GM18511 (cell line): ENCODE results near the gene TTF2.
A peak's percentile ranks its signal among the peaks of the same experiment; 100 is the strongest.

Source experiments
- ATAC-seq: cut with Tn5 transposase; IDR thresholded peaks from one replicate; pipeline ENCODE4 v1.9.1; 2021; ENCODE audit warnings: mild to moderate bottlenecking, moderate library complexity; ENCODE audit not compliant: unreplicated experiment

Gene TTF2

DNA sequence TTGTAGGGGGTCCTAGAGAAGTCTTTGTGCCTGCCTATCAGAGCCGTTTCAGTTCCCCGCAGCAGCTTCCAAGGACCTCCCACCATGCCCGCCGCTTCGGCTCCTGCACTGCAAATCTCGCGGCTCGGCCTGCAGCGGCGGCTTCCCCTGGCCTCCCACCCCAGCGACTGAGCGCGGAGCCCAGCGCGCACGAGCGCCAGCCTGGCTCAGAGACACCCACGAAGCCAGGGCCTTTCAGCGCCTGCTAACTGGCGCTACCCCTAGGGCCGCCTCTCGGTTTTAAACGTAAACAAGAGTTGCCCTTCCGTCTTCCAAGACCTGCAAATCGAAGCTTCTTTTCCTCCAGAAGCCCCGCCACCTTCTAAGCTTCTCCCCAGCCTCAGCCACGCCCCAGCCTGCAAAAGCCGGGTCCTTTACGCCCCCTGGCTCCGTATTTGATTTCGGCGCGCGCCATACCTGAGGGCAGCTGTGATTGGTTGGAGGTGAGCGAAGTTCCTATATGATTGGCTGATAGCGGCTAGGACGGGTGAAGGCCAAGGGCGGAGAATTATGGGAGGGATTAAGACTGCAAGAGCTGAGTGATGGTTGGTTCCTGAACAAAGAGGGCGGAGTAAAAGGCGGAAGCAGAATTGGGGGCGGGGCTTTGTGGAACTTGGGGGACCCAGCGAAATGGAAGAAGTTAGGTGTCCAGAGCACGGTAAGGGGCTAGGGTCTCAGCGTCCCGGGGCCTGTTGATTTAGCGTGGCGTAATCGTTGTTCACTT is at the start of gene TTF2:
Gene TTF2 (plus strand): TSS at position 649 of the 763 bp plus-strand sequence. CDS start 21 bp downstream, at position 670.
- ATAC-seq, result peak; percentile 95

- no peak for ATAC-seq
These were observed 48.8 kb upstream of the TTF2 start for GRCh38 chr1:117011334-117011733.

DNA sequence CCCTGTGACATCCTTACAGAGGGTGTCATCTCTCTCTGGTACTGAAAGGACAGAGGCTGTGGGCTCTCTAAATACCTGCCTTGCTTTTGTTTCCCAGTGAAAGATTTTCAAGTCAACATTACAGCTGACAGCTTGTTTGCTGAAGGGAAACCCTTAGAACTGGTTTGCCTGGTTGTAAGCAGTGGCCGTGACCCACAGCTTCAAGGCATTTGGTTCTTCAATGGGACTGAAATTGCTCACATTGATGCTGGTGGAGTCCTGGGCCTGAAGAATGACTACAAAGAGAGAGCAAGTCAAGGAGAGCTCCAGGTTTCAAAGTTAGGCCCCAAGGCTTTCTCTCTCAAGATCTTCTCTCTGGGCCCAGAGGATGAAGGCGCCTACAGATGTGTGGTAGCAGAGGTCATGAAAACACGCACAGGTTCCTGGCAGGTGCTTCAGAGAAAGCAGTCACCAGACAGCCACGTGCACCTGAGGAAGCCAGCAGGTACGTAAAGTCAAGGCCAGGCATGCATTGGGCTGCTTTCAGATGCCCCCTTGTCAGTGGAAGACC is 46.7 kb upstream of the TTF2 start:
- no peak for ATAC-seq

GRCh38 chr1:117014209-117014608 is 45.9 kb upstream of the TTF2 start:
- no peak for ATAC-seq

DNA sequence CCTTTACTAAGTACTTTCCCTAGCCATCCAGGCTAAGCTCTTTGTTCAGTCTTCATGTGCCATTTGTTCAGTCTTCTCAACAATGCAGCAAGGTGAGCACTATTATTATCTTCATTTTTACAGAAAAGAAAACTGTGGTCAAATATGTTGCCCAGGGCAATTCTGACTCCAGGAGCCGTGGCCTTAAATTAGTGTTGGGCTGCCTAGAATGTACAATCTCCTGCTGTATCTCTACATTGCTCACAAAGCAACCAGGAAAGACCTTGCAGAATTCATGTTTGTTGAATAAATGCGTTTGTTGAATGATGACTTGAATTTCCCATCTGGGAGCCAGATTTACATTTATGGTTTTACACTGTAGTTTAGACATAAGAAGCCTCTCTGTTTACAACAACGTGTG is 44.4 kb upstream of the TTF2 start:
- no peak for ATAC-seq

GRCh38 chr1:117017062-117017461 is 43.1 kb upstream of the TTF2 start:
- no peak for ATAC-seq

GRCh38 chr1:117017648-117018047 is 42.5 kb upstream of the TTF2 start:
- ATAC-seq, result no peak

DNA sequence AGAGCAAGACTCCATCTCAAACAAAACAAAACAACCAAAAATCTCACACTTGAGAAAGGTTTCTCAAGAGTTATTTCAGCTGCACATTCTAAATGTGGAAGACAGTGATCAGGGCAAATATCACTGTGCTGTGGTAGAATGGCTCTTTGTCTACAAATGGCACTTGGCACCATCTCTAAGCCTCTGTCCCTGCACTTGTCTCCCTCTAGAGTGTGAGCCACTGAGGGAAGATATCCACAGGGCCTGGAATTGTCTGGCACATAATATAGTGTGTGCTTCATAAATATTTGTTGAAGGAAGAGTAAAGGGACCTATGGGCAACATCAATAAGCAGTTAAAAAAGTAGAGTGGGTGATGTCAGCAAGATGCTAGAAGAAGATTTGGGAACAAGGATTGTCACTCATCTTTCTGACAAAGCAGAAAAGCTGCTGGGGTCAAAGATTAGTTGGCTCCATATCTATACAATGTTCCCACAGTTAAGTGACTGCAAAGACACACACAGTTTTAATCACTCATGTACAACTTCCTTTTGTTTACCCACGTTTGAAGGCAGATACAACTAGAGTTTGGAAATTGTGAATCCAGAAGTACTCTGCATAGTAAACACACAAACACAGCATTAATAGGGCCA is 39.5 kb upstream of the TTF2 start:
- ATAC-seq, result no peak

- ATAC-seq, result no peak
These were observed 38.0 kb upstream of the TTF2 start for GRCh38 chr1:117022114-117022513.

GRCh38 chr1:117025568-117025967 is 34.6 kb upstream of the TTF2 start:
- no peak for ATAC-seq

GRCh38 chr1:117026361-117026760 is 33.8 kb upstream of the TTF2 start:
- ATAC-seq, result no peak

DNA sequence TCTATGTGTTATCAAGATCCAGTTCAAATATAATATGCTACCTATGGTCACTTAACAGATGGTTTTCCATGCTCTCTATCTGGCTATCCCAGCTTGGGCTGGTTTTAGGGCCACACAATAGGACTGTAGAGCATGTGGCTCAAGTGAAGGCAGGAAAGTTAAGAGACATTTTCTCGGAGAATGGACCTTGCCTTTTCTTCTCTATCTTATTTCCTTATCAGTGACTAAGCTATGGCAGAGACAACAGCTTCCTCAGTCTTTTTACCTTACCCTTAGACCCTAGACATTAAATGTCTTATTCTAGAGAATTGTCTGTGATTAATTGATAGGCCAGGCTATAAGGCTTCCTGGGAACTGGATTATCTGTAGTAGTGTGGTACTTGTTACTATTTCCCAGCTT is 30.4 kb upstream of the TTF2 start:
- no peak for ATAC-seq

- ATAC-seq, result no peak
These were observed 29.8 kb upstream of the TTF2 start for GRCh38 chr1:117030271-117030877.

- ATAC-seq, result no peak
These were observed 27.9 kb upstream of the TTF2 start for GRCh38 chr1:117032266-117032665.

DNA sequence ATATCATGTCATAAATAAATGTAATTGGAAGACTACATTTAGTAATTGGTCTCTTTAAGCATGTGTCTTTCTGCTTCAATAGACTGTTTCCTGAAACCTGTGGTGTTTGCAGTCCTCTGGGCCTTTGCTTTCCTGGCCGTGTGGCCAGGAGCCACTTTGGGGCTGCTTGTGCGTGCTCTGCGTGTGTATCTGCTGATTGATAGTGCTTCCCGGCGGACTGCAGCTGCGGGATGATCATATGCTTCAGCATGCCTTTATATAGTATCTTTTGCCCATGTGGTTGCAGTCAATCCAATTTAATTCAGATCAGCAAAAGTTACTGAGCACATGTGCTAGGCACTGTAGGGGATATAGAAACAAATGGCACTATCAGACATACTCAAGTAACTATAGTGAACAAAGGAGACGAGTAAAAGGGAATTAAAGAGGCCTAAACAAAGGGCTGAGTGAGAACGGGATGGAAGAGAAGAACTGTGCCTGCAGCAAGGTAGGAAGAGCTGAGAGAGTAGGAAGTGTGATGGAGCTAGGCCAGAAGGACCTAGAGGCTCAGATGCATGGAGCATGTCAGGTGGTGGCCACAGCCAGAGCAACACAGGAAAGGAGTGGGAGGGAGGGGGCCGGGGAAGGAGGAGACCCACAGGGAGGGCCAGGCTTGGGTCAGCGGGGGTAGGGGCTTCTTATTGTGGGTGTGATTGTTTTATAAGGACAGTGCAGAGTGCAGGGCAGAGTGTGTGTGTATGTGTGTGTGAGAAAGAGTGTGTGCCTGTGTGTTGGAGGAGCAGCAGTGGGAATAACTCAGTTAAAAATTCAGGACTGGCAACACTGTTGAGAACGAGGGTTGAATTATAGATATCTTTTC is 27.2 kb upstream of the TTF2 start:
- ATAC-seq, result no peak

GRCh38 chr1:117033772-117034171 is 26.4 kb upstream of the TTF2 start:
- no peak for ATAC-seq

GRCh38 chr1:117034791-117035290 is 25.3 kb upstream of the TTF2 start:
- no peak for ATAC-seq

DNA sequence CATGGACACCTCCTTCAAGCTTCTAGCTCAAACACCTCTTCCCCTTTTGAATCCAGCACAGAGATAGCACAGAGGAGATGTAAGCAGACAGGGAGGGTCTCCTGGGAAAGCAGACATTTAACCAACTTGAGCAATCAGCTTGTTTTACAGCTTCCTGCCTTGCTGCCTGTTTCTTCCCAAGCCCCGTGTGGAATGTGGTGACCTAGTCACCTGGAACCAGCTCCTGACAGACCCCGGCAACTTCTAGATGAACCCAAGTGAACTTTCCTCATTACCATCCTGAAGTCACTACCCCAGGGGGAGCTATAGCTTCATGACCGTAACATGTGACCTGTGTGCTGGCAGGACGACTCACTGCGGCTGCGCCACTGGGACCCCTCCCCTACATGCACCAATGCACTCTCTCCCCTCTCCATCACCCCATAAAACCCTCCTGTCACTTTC is 24.1 kb upstream of the TTF2 start:
- no peak for ATAC-seq

DNA sequence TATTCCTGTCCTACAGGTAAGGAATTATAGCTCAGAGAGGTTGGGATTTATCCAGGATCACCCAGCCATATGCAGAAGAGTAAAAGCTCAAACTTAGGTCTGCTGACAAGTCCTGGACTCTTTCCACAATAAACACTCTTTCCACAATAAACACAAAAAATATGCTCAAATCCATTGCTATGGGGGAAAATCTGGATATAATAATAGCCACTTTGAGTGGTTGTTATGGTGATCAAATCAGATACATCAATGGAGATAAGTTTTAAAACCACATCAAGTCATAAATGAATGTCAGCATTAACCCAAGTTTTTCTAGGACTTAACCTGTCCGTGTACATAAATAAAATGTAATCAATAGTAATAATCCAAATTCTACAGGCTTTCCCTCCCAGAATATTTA is 22.3 kb upstream of the TTF2 start:
- no peak for ATAC-seq

DNA sequence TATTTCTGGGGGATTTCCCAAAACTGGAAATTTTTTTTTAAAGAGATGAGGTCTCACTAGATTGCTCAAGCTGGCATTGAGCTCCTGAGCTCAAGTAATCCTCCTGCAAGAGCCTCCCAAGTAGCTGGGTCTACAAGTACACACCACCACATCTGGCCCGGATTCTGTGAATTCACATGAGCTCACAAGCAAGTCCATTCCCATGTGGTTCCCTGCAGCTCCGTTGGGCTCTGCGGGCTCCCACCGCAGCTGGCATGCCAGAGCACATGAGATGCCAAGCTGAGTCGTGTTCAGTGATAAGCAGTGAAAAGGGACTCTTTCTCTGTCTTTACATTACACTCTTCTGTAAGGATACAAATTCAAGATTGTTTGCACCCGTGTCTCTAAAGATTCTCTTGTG is 21.9 kb upstream of the TTF2 start:
- no peak for ATAC-seq

DNA sequence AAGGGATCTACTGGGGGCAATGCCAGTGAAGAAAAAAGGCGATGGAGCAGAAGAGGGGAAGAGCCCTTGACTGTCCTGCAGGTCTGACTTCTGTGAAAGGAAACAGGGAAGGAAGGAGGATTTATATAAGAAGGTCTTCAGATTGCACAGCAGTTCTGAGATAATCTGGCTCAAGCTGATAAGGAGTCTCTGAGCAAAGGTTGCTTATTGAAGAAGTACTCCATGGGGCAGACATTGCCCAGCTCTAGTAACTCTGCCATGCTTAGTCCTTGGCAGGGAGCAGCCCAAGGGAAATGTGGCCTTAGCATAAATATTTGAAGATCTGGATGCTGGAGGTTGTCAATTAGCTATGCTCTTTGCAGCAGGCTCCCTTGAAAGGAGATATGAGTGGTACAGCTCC is 15.9 kb upstream of the TTF2 start:
- ATAC-seq, result no peak
